ENCODE data around the gene RAP1GDS1. TPM values are rescaled to one million over a fixed set of nuclear protein-coding genes. Genes with fewer than 3 reads are reported as not detected.

The RAP1GDS1 gene
- polyA plus RNA-seq, 3 donors = 23.6 to 37.9 (median 37.8) TPM

- Histone ChIP-seq H4K20me1 (ENCODE audit: insufficient read depth, low read length) (no peaks in the 10 kb centered on the region), H3K9me3 (replicated peaks in 1 of 2; ENCODE audit: control insufficient read depth in 1 of 2, insufficient read depth in 1 of 2, low read length in 2 of 2) (peaks cover 0 to 11% of the 10 kb centered on the region in 2 donors), H3K4me1 (ENCODE audit: control insufficient read depth in 1 of 2, insufficient read depth in 2 of 2, low read length in 2 of 2) (peaks cover 8 to 11% of the 10 kb centered on the region in 2 donors), H3K9ac (ENCODE audit: insufficient read depth, low read length, poor library complexity, severe bottlenecking) (no peak overlapping the region), H3K36me3 (replicated peaks in 1 of 2; ENCODE audit: control insufficient read depth in 1 of 2, insufficient read depth in 2 of 2, low read length in 2 of 2) (no peaks in the 10 kb centered on the region), H3K27ac (ENCODE audit: low read depth in 1 of 2, low read length in 2 of 2) (no peak overlapping the region), H3K27me3 (ENCODE audit: control insufficient read depth in 2 of 2, insufficient read depth in 2 of 2, low read length in 2 of 2) (no peaks in the 10 kb centered on the region), H3K4me3 (replicated peaks in 1 of 3; ENCODE audit: low read depth in 2 of 3, low read length in 3 of 3) (no peak overlapping the region), H2AFZ (ENCODE audit: insufficient read depth, low read depth, low read length, poor library complexity, severe bottlenecking) (peak overlapping the region; percentile 3), H3K4me2 (replicated peaks; ENCODE audit: extremely low read depth, low read length, poor library complexity, severe bottlenecking) (no peak overlapping the region), H3K79me2 (ENCODE audit: insufficient read depth, low read length) (no peaks in the 10 kb centered on the region)
- Mint-ChIP-seq H3K27me3 (ENCODE audit: low read depth in 3 of 3) (peaks cover 0 to 7% (median 0%) of the 10 kb centered on the region in 3 donors), H3K27ac (peak overlapping the region in 1 of 7 donors; percentile 15), H3K9me3 (peaks cover 4 to 10% (median 8%) of the 10 kb centered on the region in 7 donors), H3K4me3 (peak overlapping the region in 1 of 2 donors; percentile 9), H3K4me1 (peaks cover 18% of the 10 kb centered on the region), H3K36me3 (peaks cover 0 to 3% of the 10 kb centered on the region in 2 donors)
- intact Hi-C loops (cut with micrococcal nuclease) = loop anchor here in 1 of 2 donors (10.0 kb wide), 1 partner anchor 936 kb away; no protein-coding TSS in a partner anchor
- 0% methylated on average over 2 of the region's 6 CpGs for WGBS (ENCODE audit: insufficient coverage)
- TF ChIP-seq CTCF (IDR thresholded peaks at IDR 0.05) = no peak
- no peak for DNase-seq
These were observed 207.5 kb downstream of the RAP1GDS1 start for GRCh38 chr4:98468709-98469108.

DNA sequence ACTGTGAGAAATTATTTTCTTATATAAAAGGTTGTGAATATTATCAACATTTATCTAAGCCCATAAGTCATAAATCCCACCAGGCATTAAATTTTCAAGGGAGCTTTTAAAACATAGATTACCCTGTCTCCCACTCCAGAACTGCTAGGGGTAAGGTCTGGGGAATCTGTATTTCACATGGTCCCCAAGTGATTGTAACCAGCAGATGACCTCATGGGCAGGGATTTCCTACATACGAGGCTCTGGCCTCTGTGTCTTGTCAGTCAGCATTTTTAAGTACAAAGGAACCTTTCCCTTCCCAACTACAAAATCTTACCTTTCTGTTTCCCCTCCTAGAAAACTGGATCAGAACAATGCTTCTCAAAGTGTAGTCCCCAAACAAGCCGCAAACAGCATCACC lies 208.6 kb downstream of the RAP1GDS1 start:
- H3K9me3 ChIP-seq (replicated peaks in 1 of 2; ENCODE audit: control insufficient read depth in 1 of 2, insufficient read depth in 1 of 2, low read length in 2 of 2) = peaks cover 0 to 12% of the 10 kb centered on the region in 2 donors
- H4K20me1 ChIP-seq (ENCODE audit: insufficient read depth, low read length) = no peaks in the 10 kb centered on the region
- Mint-ChIP-seq H3K9me3 (peaks cover 8 to 14% (median 11%) of the 10 kb centered on the region in 7 donors), H3K36me3 (peaks cover 0 to 3% of the 10 kb centered on the region in 2 donors), H3K27ac (no peak overlapping the region), H3K27me3 (ENCODE audit: low read depth in 3 of 3) (peaks cover 0 to 7% (median 0%) of the 10 kb centered on the region in 3 donors), H3K4me1 (peaks cover 18% of the 10 kb centered on the region), H3K4me3 (no peak overlapping the region)
- H3K4me2 ChIP-seq (replicated peaks; ENCODE audit: extremely low read depth, low read length, poor library complexity, severe bottlenecking) = no peak overlapping the region
- no peaks in the 10 kb centered on the region for H3K36me3 ChIP-seq (replicated peaks in 1 of 2; ENCODE audit: control insufficient read depth in 1 of 2, insufficient read depth in 2 of 2, low read length in 2 of 2)
- intact Hi-C loops (cut with micrococcal nuclease) = loop anchor here in 1 of 2 donors (10.0 kb wide), 1 partner anchor 935 kb away; no protein-coding TSS in a partner anchor
- no peak overlapping the region for H3K4me3 ChIP-seq (replicated peaks in 1 of 3; ENCODE audit: low read depth in 2 of 3, low read length in 3 of 3)
- no peaks in the 10 kb centered on the region for H3K79me2 ChIP-seq (ENCODE audit: insufficient read depth, low read length)
- H3K27ac ChIP-seq (ENCODE audit: low read depth in 1 of 2, low read length in 2 of 2) = no peak overlapping the region
- H2AFZ ChIP-seq (ENCODE audit: insufficient read depth, low read depth, low read length, poor library complexity, severe bottlenecking) = no peak overlapping the region
- peaks cover 8 to 11% of the 10 kb centered on the region in 2 donors for H3K4me1 ChIP-seq (ENCODE audit: control insufficient read depth in 1 of 2, insufficient read depth in 2 of 2, low read length in 2 of 2)
- WGBS (ENCODE audit: insufficient coverage) = 100% methylated on average over 1 of the region's 2 CpGs
- no peaks in the 10 kb centered on the region for H3K27me3 ChIP-seq (ENCODE audit: control insufficient read depth in 2 of 2, insufficient read depth in 2 of 2, low read length in 2 of 2)
- H3K9ac ChIP-seq (ENCODE audit: insufficient read depth, low read length, poor library complexity, severe bottlenecking) = no peak overlapping the region
- TF ChIP-seq CTCF (IDR thresholded peaks at IDR 0.05) = no peak
- DNase-seq = no peak

Measured in CD14-positive monocyte (primary cell).